Measurements from ENCODE around the gene TCERG1L. TPM values are rescaled to one million over a fixed set of nuclear protein-coding genes. Genes with fewer than 3 reads are reported as not detected.

The TCERG1L gene
- total RNA-seq, 1 experiment from 2014 or later, result not detected

GRCh38 chr10:131145756-131146155, 165.8 kb downstream of the TCERG1L start:
- Histone ChIP-seq H3K4me3 (no peak overlapping the region), H3K79me2 (ENCODE audit: low read depth) (no peaks in the 10 kb centered on the region), H3K4me1 (replicated peaks; ENCODE audit: insufficient read depth) (no peaks in the 10 kb centered on the region), H4K20me1 (ENCODE audit: insufficient read depth) (no peaks in the 10 kb centered on the region), H3K27ac (no peak overlapping the region), H3K36me3 (ENCODE audit: low read depth) (no peaks in the 10 kb centered on the region), H3K27me3 (ENCODE audit: insufficient read depth, low read depth) (peaks cover 40% of the 10 kb centered on the region), H3F3A (ENCODE audit: insufficient read depth, low read depth) (no peaks in the 10 kb centered on the region), H3K9me2 (ENCODE audit: insufficient read depth) (no peaks in the 10 kb centered on the region), H2AFZ (no peak overlapping the region), H3K9me3 (ENCODE audit: insufficient read depth, low read depth) (no peaks in the 10 kb centered on the region), H3K4me2 (no peak overlapping the region)
- intact Hi-C loops (cut with micrococcal nuclease; ENCODE audit: unreplicated experiment), result no loop called here
- no peak for DNase-seq
- ChIA-PET CTCF (no interaction called here), POLR2A (ENCODE audit: unreplicated experiment) (no interaction called here)
- no TSS peak for BruUV-seq (replicated peaks)
- TF ChIP-seq EZH2 (IDR thresholded peaks at IDR 0.05; ENCODE audit: low read depth) (no peak), CTCF (conservative IDR thresholded peaks at IDR 0.05) (no peak)

GRCh38 chr10:131144711-131145375, 166.7 kb downstream of the TCERG1L start:
- Histone ChIP-seq H2AFZ (no peak overlapping the region), H3K4me3 (no peak overlapping the region), H3K4me2 (no peak overlapping the region), H3K79me2 (ENCODE audit: low read depth) (no peaks in the 10 kb centered on the region), H3K36me3 (ENCODE audit: low read depth) (no peaks in the 10 kb centered on the region), H3K9me2 (ENCODE audit: insufficient read depth) (no peaks in the 10 kb centered on the region), H3K4me1 (replicated peaks; ENCODE audit: insufficient read depth) (no peaks in the 10 kb centered on the region), H4K20me1 (ENCODE audit: insufficient read depth) (no peaks in the 10 kb centered on the region), H3F3A (ENCODE audit: insufficient read depth, low read depth) (no peaks in the 10 kb centered on the region), H3K27ac (no peak overlapping the region), H3K27me3 (ENCODE audit: insufficient read depth, low read depth) (peaks cover 40% of the 10 kb centered on the region), H3K9me3 (ENCODE audit: insufficient read depth, low read depth) (no peaks in the 10 kb centered on the region)
- DNase-seq, result no peak
- intact Hi-C loops (cut with micrococcal nuclease; ENCODE audit: unreplicated experiment), result no loop called here
- POLR2A ChIA-PET (ENCODE audit: unreplicated experiment), result no interaction called here
- CTCF ChIA-PET, result no interaction called here
- TF ChIP-seq CTCF (conservative IDR thresholded peaks at IDR 0.05) (no peak), EZH2 (IDR thresholded peaks at IDR 0.05; ENCODE audit: low read depth) (no peak)
- no TSS peak for BruUV-seq (replicated peaks)

GRCh38 chr10:131144196-131144595, 167.3 kb downstream of the TCERG1L start:
- Histone ChIP-seq H3K4me2 (no peak overlapping the region), H3K9me3 (ENCODE audit: insufficient read depth, low read depth) (no peaks in the 10 kb centered on the region), H4K20me1 (ENCODE audit: insufficient read depth) (no peaks in the 10 kb centered on the region), H2AFZ (no peak overlapping the region), H3K27me3 (ENCODE audit: insufficient read depth, low read depth) (peaks cover 45% of the 10 kb centered on the region), H3K36me3 (ENCODE audit: low read depth) (no peaks in the 10 kb centered on the region), H3K4me3 (no peak overlapping the region), H3F3A (ENCODE audit: insufficient read depth, low read depth) (no peaks in the 10 kb centered on the region), H3K9me2 (ENCODE audit: insufficient read depth) (no peaks in the 10 kb centered on the region), H3K4me1 (replicated peaks; ENCODE audit: insufficient read depth) (no peaks in the 10 kb centered on the region), H3K27ac (no peak overlapping the region), H3K79me2 (ENCODE audit: low read depth) (no peaks in the 10 kb centered on the region)
- intact Hi-C loops (cut with micrococcal nuclease; ENCODE audit: unreplicated experiment), result no loop called here
- POLR2A ChIA-PET (ENCODE audit: unreplicated experiment), result no interaction called here
- CTCF ChIA-PET, result no interaction called here
- TF ChIP-seq CTCF (conservative IDR thresholded peaks at IDR 0.05) (no peak), EZH2 (IDR thresholded peaks at IDR 0.05; ENCODE audit: low read depth) (no peak)
- DNase-seq, result no peak
- no TSS peak for BruUV-seq (replicated peaks)

Data from PC-9 (cell line).